Gastroesophageal sphincter (tissue), 4 donors: ENCODE measurements around the gene TANGO6. TPM values are rescaled to one million over a fixed set of nuclear protein-coding genes. Genes with fewer than 3 reads are reported as not detected.

Experiments used
- ATAC-seq: fragments of 150-250 bp; one replicate; pipeline ENCODE4 v1.9.1; 2016; ENCODE audit warnings: mild to moderate bottlenecking, moderate library complexity
- H3K27ac ChIP-seq, 4 donors: fragments of 200-600 bp; sonication (generic) in 3 of 4; 1 replicate in 3 of 4; 2 replicates in 1 of 4; pipeline ENCODE4 v1.5.1; 2016 to 2019
- H3K27me3 ChIP-seq: fragments of 200-600 bp; sonication (generic); one replicate; pipeline ENCODE4 v1.5.1; 2019
- H3K36me3 ChIP-seq, 2 donors: fragments of 200-600 bp; sonication (generic); one replicate each; pipeline ENCODE4 v1.5.1; 2019; ENCODE audit warnings: control low read depth in 1 of 2
- H3K4me1 ChIP-seq, 3 donors: fragments of 200-600 bp; sonication (generic); 1 replicate in 2 of 3; 2 replicates in 1 of 3; pipeline ENCODE4 v1.5.1; 2016 to 2019; ENCODE audit warnings: control low read depth in 2 of 3
- H3K4me3 ChIP-seq, 2 donors: fragments of 200-600 bp; sonication (generic); one replicate each; pipeline ENCODE4 v1.5.1; 2019; ENCODE audit warnings: mild to moderate bottlenecking in 1 of 2, moderate library complexity in 1 of 2
- H3K9me3 ChIP-seq, 3 donors: fragments of 200-600 bp; sonication (generic); one replicate each; pipeline ENCODE4 v1.5.1; 2017 to 2019; ENCODE audit warnings: control low read depth in 2 of 3
- CTCF ChIP-seq, 4 experiments: fragments of 200-600 bp in 2 of 4; fragments of 450-650 bp in 2 of 4; sonication (generic) in 1 of 4; IDR thresholded peaks; one replicate each; pipeline ENCODE4 v1.5.1; 2017 to 2019; ENCODE audit warnings: antibody characterized with exemption in 4 of 4, mild to moderate bottlenecking in 2 of 4, moderate library complexity in 2 of 4
- EP300 ChIP-seq: sonication (generic); formaldehyde crosslinking; IDR thresholded peaks from one replicate; pipeline ENCODE4 v1.6.1; 2017; ENCODE audit warnings: antibody characterized with exemption, mild to moderate bottlenecking
- POLR2A ChIP-seq, 2 donors: fragments of 450-650 bp; IDR thresholded peaks; one replicate each; pipeline ENCODE4 v1.6.1; 2017; ENCODE audit warnings: antibody characterized with exemption in 2 of 2, mild to moderate bottlenecking in 2 of 2, moderate library complexity in 1 of 2
- POLR2AphosphoS5 ChIP-seq: sonication (generic); formaldehyde crosslinking; IDR thresholded peaks from one replicate; pipeline ENCODE4 v1.6.1; 2017; ENCODE audit warnings: antibody characterized with exemption
- WGBS, 2 donors: methylation state at CpG; one replicate each; pipeline ENCODE4 v1.1.5; 2018; ENCODE audit warnings: low coverage in 1 of 2; 5-methylcytosine and 5-hydroxymethylcytosine counted together
- total RNA-seq, 4 donors: library from RNA; depleted of rRNA; stranded (reverse); fragments of >200 nt; gene quantifications; one replicate each; pipeline ENCODE4 v1.1.0, GENCODE V29; 2016

The TANGO6 gene
- total RNA-seq, 4 donors from 2014 or later, result 19.5 to 29.7 (median 21.0) TPM

DNA sequence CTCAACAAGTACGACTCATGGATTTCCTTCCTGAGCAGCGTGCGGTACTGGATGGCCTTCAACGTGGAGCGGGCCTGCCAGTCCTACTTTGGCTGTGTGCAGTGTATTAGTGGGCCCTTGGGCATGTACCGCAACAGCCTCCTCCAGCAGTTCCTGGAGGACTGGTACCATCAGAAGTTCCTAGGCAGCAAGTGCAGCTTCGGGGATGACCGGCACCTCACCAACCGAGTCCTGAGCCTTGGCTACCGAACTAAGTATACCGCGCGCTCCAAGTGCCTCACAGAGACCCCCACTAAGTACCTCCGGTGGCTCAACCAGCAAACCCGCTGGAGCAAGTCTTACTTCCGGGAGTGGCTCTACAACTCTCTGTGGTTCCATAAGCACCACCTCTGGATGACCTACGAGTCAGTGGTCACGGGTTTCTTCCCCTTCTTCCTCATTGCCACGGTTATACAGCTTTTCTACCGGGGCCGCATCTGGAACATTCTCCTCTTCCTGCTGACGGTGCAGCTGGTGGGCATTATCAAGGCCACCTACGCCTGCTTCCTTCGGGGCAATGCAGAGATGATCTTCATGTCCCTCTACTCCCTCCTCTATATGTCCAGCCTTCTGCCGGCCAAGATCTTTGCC lies 271.1 kb downstream of the TANGO6 start:
- Histone ChIP-seq H3K4me1 (peaks cover 0 to 30% (median 0%) of the 10 kb centered on the region in 3 donors), H3K27me3 (peaks cover 5% of the 10 kb centered on the region), H3K9me3 (no peaks in the 10 kb centered on the region), H3K36me3 (peaks cover 0 to 91% of the 10 kb centered on the region in 2 donors), H3K4me3 (no peak overlapping the region), H3K27ac (no peak overlapping the region)
- 89% methylated on average over 10 of the region's 25 CpGs; no CpG with 5 or more reads in 1 of the 2 donors for WGBS, 2 donors
- ATAC-seq, result no peak
- no peak for TF ChIP-seq POLR2A (IDR thresholded peaks at IDR 0.05)

GRCh38 chr16:69114976-69115355 lies 271.6 kb downstream of the TANGO6 start:
- Histone ChIP-seq H3K27ac (no peak overlapping the region), H3K4me3 (no peak overlapping the region), H3K36me3 (peaks cover 0 to 91% of the 10 kb centered on the region in 2 donors), H3K27me3 (peaks cover under 1% of the 10 kb centered on the region), H3K9me3 (no peaks in the 10 kb centered on the region), H3K4me1 (peaks cover 0 to 30% (median 0%) of the 10 kb centered on the region in 3 donors)
- ATAC-seq, result no peak
- TF ChIP-seq POLR2A (IDR thresholded peaks at IDR 0.05), result no peak
- no peak for TF ChIP-seq POLR2AphosphoS5
- no peak for TF ChIP-seq EP300
- no peak for TF ChIP-seq CTCF (IDR thresholded peaks at IDR 0.05)
- WGBS, 2 donors, result 100% methylated on average over 2 to 5 of the region's 6 CpGs

DNA sequence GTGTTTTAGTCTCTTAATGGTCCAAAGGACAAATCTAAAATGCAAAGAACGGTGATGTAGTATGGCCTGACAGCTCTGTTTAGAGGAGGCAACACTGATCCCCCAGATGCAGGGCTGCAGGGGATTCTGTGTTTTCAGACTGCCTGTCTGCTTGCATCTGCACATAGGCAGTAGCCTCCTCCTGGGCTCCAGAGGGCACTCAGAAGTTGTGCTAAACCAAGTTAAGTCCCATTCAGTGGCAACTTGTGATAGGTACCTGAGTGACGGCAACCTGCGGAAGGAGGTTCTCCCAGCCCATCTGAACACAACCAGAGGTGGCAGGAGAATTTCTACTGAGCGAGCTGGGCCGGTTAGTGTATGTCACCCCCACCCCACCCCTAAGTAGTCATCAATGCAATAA lies 272.0 kb downstream of the TANGO6 start:
- no peaks in the 10 kb centered on the region for H3K27me3 ChIP-seq
- no peak overlapping the region for H3K4me3 ChIP-seq
- ATAC-seq, result no peak
- WGBS, 2 donors, result 78 to 100% methylated on average over 1 of the region's 5 CpGs
- no peaks in the 10 kb centered on the region for H3K9me3 ChIP-seq
- H3K4me1 ChIP-seq, result peaks cover 0 to 30% (median 0%) of the 10 kb centered on the region in 3 donors
- TF ChIP-seq CTCF (IDR thresholded peaks at IDR 0.05) (no peak), POLR2AphosphoS5 (no peak), EP300 (no peak), POLR2A (IDR thresholded peaks at IDR 0.05) (no peak)
- peaks cover 0 to 91% of the 10 kb centered on the region in 2 donors for H3K36me3 ChIP-seq
- H3K27ac ChIP-seq, result no peak overlapping the region

- H3K27me3 ChIP-seq, result no peaks in the 10 kb centered on the region
- ATAC-seq, result no peak
- no peak overlapping the region for H3K4me3 ChIP-seq
- TF ChIP-seq POLR2AphosphoS5 (no peak), POLR2A (IDR thresholded peaks at IDR 0.05) (no peak), CTCF (IDR thresholded peaks at IDR 0.05) (no peak), EP300 (no peak)
- no peaks in the 10 kb centered on the region for H3K9me3 ChIP-seq
- WGBS, 2 donors, result 53 to 67% methylated on average over 1 of the region's 1 CpG
- H3K36me3 ChIP-seq, result peaks cover 0 to 91% of the 10 kb centered on the region in 2 donors
- H3K4me1 ChIP-seq, result peaks cover 0 to 30% (median 0%) of the 10 kb centered on the region in 3 donors
- no peak overlapping the region for H3K27ac ChIP-seq
Observed at GRCh38 chr16:69115837-69116236, 272.5 kb downstream of the TANGO6 start.

GRCh38 chr16:69116256-69116875 lies 273.0 kb downstream of the TANGO6 start:
- Histone ChIP-seq H3K27ac (no peak overlapping the region), H3K36me3 (peaks cover 0 to 92% of the 10 kb centered on the region in 2 donors), H3K9me3 (no peaks in the 10 kb centered on the region), H3K27me3 (no peaks in the 10 kb centered on the region), H3K4me3 (no peak overlapping the region), H3K4me1 (peaks cover 0 to 30% (median 0%) of the 10 kb centered on the region in 3 donors)
- WGBS, 2 donors, result 67 to 94% methylated on average over 5 to 6 of the region's 7 CpGs
- TF ChIP-seq POLR2A (IDR thresholded peaks at IDR 0.05), result no peak
- no peak for TF ChIP-seq EP300
- TF ChIP-seq POLR2AphosphoS5, result no peak
- TF ChIP-seq CTCF (IDR thresholded peaks at IDR 0.05), result no peak
- ATAC-seq, result no peak
